Subcutaneous adipose tissue (tissue), 4 donors: ENCODE measurements around the gene SDC4. TPM values are rescaled to one million over a fixed set of nuclear protein-coding genes. Genes with fewer than 3 reads are reported as not detected.

ENCODE experiments used
- CTCF ChIP-seq: fragments of 450-650 bp; IDR thresholded peaks from one replicate; pipeline ENCODE4 v1.5.1; 2016; ENCODE audit warnings: low read depth, mild to moderate bottlenecking, control low read depth, antibody characterized with exemption, moderate library complexity
- total RNA-seq, 4 donors: library from RNA; depleted of rRNA; stranded (reverse); fragments of >200 nt; gene quantifications; one replicate each; pipeline ENCODE4 v1.1.0, GENCODE V29; 2016

Gene SDC4
- total RNA-seq = 10 to 100 TPM; 37.4 to 65.4 (median 40.9) TPM

GRCh38 chr20:45347936-45348778 is at the start of gene SDC4:
Gene SDC4 (minus strand): TSS chr20:45348424. CDS start chr20:45348384, 40 bp downstream.
- no peak for TF ChIP-seq CTCF

GRCh38 chr20:45395114-45395415 is 46.8 kb upstream of the SDC4 start:
- no peak for TF ChIP-seq CTCF

- no peak for TF ChIP-seq CTCF
Observed at GRCh38 chr20:45394221-45395113, 46.2 kb upstream of the SDC4 start.

GRCh38 chr20:45392733-45393132 is 44.5 kb upstream of the SDC4 start:
- no peak for TF ChIP-seq CTCF

GRCh38 chr20:45391559-45391958 is 43.3 kb upstream of the SDC4 start:
- TF ChIP-seq CTCF = no peak

GRCh38 chr20:45390931-45391330 is 42.7 kb upstream of the SDC4 start:
- TF ChIP-seq CTCF = no peak

GRCh38 chr20:45387274-45387673 is 39.0 kb upstream of the SDC4 start:
- TF ChIP-seq CTCF = no peak
